GM19035 (cell line): ENCODE measurements around the gene B3GNT2.
"Not testable (repeated sequence)": the region's sequence is repeated elsewhere in the genome, so short reads cannot be mapped to it uniquely, and the experiment has no call there.

Experiments
- ATAC-seq: cut with Tn5 transposase; IDR thresholded peaks from one replicate; pipeline ENCODE4 v1.9.1; 2021; ENCODE audit not compliant: unreplicated experiment

B3GNT2 gene, protein sequence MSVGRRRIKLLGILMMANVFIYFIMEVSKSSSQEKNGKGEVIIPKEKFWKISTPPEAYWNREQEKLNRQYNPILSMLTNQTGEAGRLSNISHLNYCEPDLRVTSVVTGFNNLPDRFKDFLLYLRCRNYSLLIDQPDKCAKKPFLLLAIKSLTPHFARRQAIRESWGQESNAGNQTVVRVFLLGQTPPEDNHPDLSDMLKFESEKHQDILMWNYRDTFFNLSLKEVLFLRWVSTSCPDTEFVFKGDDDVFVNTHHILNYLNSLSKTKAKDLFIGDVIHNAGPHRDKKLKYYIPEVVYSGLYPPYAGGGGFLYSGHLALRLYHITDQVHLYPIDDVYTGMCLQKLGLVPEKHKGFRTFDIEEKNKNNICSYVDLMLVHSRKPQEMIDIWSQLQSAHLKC

GRCh38 chr2:62195421-62196277, at the start of gene B3GNT2:
Gene B3GNT2, plus strand, starts transcription at chr2:62196115. Its CDS starts 26,106 bp downstream, at chr2:62222221.
- peak; percentile 53 for ATAC-seq

GRCh38 chr2:62146790-62147189, 49.1 kb upstream of the B3GNT2 start:
- not testable (repeated sequence) for ATAC-seq

- no peak for ATAC-seq
These were observed 48.2 kb upstream of the B3GNT2 start for GRCh38 chr2:62147610-62148301.

DNA sequence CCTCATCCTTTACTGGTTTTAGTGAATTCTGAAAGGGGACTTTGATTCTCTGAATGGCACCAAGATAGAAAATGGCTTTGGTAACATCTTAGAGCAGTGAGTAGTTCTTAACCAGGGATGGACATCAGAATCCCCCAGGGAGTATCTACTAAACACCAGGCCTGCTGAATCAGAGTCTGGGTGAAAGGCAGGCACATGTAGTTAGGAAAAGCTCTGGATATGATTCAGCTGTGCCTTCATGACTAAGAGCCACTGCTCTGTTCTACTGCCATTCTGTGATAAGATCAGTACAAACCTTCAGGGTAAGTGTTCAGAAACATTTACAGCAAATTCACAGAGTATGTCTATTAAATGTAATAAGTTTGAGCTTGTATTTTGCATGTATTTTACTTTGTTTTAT, 46.2 kb upstream of the B3GNT2 start:
- no peak for ATAC-seq

- ATAC-seq = no peak
These were observed 45.2 kb upstream of the B3GNT2 start for GRCh38 chr2:62150597-62151305.

GRCh38 chr2:62151306-62151638, 44.6 kb upstream of the B3GNT2 start:
- no peak for ATAC-seq

GRCh38 chr2:62152000-62152399, 43.9 kb upstream of the B3GNT2 start:
- ATAC-seq = no peak

DNA sequence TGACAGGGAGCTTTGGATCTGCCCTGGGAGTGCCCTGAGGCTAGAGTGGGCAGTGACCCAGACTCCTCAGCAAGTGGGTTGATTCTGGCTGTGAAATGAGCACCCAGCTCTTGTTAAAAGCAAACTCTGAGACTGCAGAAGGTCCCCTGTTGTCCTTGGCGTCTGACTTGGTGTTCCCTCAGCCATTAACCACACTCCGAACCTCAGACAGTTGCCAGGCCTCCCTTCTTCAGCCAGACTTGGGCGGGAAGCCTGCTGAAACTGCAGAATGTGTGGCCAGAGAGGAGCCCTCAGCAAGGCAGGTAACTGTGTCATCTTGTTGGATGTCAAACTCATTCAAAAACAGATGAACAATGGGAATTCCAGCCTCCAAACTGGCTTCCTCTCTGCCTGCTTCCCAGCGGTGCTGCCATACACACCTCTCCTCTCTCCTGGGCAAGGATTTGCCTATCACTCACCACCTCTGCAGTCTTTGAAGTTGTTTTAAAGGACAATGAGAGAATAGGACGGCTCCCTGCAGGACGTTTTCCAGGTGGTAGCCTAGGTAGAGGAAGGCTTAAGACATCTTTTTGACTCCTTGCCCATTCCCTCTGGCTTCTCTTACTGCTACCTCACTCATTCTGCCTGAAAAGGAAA, 38.9 kb upstream of the B3GNT2 start:
- ATAC-seq = no peak

DNA sequence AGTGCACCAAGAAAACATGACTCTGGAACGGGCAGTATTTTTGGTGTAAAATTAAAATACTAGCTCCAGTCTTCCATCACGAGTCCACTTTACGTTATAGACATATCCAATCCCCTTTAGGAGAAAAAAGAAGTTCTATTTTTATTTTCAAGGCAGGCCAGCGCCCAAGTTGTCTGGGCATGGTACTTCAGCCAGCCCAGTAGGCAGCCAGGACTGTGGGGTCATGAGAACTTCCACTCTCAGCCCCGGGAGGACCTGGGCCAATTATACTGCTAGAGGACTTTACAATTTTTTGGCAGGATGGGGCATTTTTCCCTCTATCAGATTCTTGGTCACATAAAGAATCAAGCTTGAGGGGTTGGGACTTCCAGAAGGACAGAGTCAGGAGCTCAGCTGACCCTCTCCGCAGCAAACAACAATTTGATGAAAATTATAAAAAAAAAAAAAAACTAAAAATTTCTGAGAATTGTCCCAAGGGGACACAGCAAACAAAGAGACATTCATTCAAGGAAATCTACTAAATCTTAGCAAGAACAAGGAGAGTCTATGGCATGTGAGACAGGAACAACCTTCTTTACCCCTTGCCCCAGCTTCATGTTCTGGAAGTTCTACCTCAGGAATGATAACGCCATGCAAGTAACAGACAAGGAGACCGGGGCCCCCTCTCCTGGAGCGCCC, 37.3 kb upstream of the B3GNT2 start:
- no peak for ATAC-seq

GRCh38 chr2:62160691-62161090, 35.2 kb upstream of the B3GNT2 start:
- not testable (repeated sequence) for ATAC-seq

DNA sequence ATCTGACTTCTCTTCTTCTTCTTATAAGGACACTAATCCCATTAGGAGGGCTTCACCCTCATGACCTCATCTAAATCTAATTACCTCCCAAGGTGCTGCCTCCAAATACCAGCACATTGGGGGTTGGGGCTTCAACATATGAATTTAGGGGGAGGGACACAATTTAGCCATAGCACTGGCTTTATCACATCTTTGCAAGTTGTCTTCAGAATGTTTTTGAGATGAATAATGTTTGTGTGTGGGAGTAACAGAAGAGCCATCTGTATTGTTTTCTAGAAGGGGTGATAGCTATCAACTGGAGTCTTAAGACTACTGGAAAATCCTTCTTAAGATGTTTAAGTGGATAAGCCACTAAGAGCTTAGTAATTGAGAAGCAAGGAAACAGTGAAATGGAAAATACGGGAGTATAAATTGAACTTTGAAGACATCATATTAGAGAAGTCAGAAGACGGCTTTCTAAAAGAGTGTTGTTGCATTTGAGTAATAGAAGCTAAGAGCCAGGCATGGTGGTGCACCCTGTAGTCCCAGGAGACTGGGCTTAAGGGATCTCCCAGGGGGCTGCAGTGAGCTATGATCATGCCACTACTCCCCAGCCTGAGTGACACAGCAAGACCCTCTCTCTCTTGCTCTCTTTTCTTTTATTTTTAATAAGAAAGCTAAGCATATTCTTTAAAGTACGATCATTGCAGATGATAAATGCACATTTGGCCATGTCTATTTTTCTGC, 32.6 kb upstream of the B3GNT2 start:
- no peak for ATAC-seq

GRCh38 chr2:62163834-62164233, 32.1 kb upstream of the B3GNT2 start:
- no peak for ATAC-seq

DNA sequence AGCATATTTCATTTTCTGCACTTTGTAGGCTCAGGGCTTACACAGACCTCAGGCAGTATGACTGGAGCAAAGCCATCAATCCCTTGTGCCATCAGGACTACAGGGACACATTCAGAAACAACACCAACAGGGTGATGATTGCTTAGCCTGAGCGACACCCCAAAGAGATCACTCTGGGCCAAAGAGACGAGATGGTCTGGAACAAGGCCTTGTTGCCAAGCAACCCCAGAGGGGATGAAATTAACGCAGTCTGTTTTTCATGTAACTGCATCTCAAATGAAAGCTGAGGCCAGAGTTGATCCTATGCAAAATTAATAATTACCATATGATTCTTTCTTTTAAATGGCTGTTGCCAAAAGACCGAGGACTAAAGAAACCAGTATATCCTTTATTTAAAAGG, 20.2 kb upstream of the B3GNT2 start:
- no peak for ATAC-seq

- no peak for ATAC-seq
These were observed 19.1 kb upstream of the B3GNT2 start for GRCh38 chr2:62176801-62177200.

GRCh38 chr2:62177392-62178049, 18.4 kb upstream of the B3GNT2 start:
- ATAC-seq = no peak

DNA sequence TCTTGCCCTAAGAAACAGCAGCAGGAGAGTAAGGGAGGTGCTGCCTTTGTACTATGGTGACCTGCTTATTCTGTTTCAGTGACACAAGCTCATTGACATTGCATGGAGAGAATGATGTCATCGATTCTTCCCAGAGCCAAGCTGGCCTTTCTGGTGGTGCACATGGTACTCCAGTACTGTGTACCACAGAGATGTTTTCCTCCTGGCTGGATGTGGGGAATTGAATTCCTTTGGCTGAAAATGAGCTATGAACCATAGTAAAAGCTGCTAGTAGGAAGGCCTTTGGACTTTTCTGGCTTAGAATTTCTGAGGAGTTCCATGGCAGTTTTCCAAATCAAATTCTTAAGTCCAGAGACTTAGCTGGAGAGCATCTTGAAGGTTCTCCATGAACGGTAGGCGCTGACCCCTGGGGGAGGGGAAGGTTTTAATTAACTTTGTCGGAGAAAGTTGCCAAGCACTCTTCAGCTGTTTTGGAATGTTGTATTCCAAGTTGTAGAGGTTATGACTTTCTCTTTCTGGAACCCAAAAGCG, 17.1 kb upstream of the B3GNT2 start:
- ATAC-seq = no peak

- ATAC-seq = no peak
These were observed 14.9 kb upstream of the B3GNT2 start for GRCh38 chr2:62180975-62181374.

- no peak for ATAC-seq
These were observed 14.1 kb upstream of the B3GNT2 start for GRCh38 chr2:62181843-62182242.
